ENCODE measurements around the gene TRIM46.

GRCh38 chr1:155128755-155129473 is 44.7 kb upstream of the TRIM46 start:
- no peak for TF ChIP-seq POLR2A (IDR thresholded peaks at IDR 0.05)
- TF ChIP-seq CTCF (IDR thresholded peaks at IDR 0.05) = no peak
